Measurements from ENCODE around the gene CDH4. TPM values are rescaled to one million over a fixed set of nuclear protein-coding genes. Genes with fewer than 3 reads are reported as not detected.

Gene CDH4
- total RNA-seq, 1 donor from 2014 or later = not detected

GRCh38 chr20:61301711-61302525 is 49.9 kb downstream of the CDH4 start:
- H3K4me3 ChIP-seq = no peak overlapping the region
- H3K27ac ChIP-seq = no peak overlapping the region
- no peak for TF ChIP-seq CTCF (IDR thresholded peaks at IDR 0.05)
- H3K36me3 ChIP-seq = no peaks in the 10 kb centered on the region
- no peaks in the 10 kb centered on the region for H3K9me3 ChIP-seq
- H3K27me3 ChIP-seq = no peaks in the 10 kb centered on the region
- H3K4me1 ChIP-seq = no peaks in the 10 kb centered on the region
- intact Hi-C loops (cut with DNase I) = no loop called here
- DNase-seq (ENCODE audit: low spot score in 2 of 2) = no peak

- Histone ChIP-seq H3K9me3 (no peaks in the 10 kb centered on the region), H3K27ac (no peak overlapping the region), H3K4me1 (no peaks in the 10 kb centered on the region), H3K27me3 (no peaks in the 10 kb centered on the region), H3K4me3 (no peak overlapping the region), H3K36me3 (no peaks in the 10 kb centered on the region)
- DNase-seq (ENCODE audit: low spot score in 2 of 2) = no peak
- TF ChIP-seq CTCF (IDR thresholded peaks at IDR 0.05) = no peak
- intact Hi-C loops (cut with DNase I) = no loop called here
Observed at GRCh38 chr20:61303217-61303616, 51.2 kb downstream of the CDH4 start.

GRCh38 chr20:61303675-61304074 is 51.6 kb downstream of the CDH4 start:
- Histone ChIP-seq H3K27me3 (no peaks in the 10 kb centered on the region), H3K36me3 (no peaks in the 10 kb centered on the region), H3K27ac (no peak overlapping the region), H3K9me3 (no peaks in the 10 kb centered on the region), H3K4me3 (no peak overlapping the region), H3K4me1 (no peaks in the 10 kb centered on the region)
- intact Hi-C loops (cut with DNase I) = no loop called here
- TF ChIP-seq CTCF (IDR thresholded peaks at IDR 0.05) = no peak
- DNase-seq (ENCODE audit: low spot score in 2 of 2) = no peak

GRCh38 chr20:61304750-61305149 is 52.7 kb downstream of the CDH4 start:
- intact Hi-C loops (cut with DNase I) = no loop called here
- Histone ChIP-seq H3K27ac (no peak overlapping the region), H3K9me3 (no peaks in the 10 kb centered on the region), H3K4me3 (no peak overlapping the region), H3K27me3 (no peaks in the 10 kb centered on the region), H3K4me1 (no peaks in the 10 kb centered on the region), H3K36me3 (no peaks in the 10 kb centered on the region)
- TF ChIP-seq CTCF (IDR thresholded peaks at IDR 0.05) = no peak
- DNase-seq (ENCODE audit: low spot score in 2 of 2) = no peak

GRCh38 chr20:61306937-61307475 is 54.9 kb downstream of the CDH4 start:
- H3K9me3 ChIP-seq = no peaks in the 10 kb centered on the region
- no peaks in the 10 kb centered on the region for H3K27me3 ChIP-seq
- intact Hi-C loops (cut with DNase I) = no loop called here
- no peak overlapping the region for H3K27ac ChIP-seq
- no peak overlapping the region for H3K4me3 ChIP-seq
- H3K36me3 ChIP-seq = no peaks in the 10 kb centered on the region
- no peak for DNase-seq (ENCODE audit: low spot score in 2 of 2)
- no peak for TF ChIP-seq CTCF (IDR thresholded peaks at IDR 0.05)
- H3K4me1 ChIP-seq = no peaks in the 10 kb centered on the region
